Heart left ventricle (tissue), 16 donors: ENCODE data around the gene BOC. TPM values are rescaled to one million over a fixed set of nuclear protein-coding genes. Genes with fewer than 3 reads are reported as not detected.
A peak's percentile ranks its signal among the peaks of the same experiment; 100 is the strongest.

Experiments used
- ATAC-seq, 4 donors: fragments of 200-7000 bp; cut with Tn5 transposase; one replicate each; pipeline ENCODE4 v1.9.1; 2020 to 2022; ENCODE audit warnings: moderate library complexity in 4 of 4, mild to moderate bottlenecking in 3 of 4, moderate number of reproducible peaks in 1 of 4
- DNase-seq, 5 donors: peaks; one replicate each; pipeline ENCODE4 v3.0.0-alpha.2; 2020
- H3K27ac ChIP-seq, 12 donors: fragments of 200-600 bp; sonication (generic) in 4 of 12; one replicate each; pipeline versions ENCODE4 v1.5.0 to v1.8.0; 2016 to 2022; ENCODE audit warnings: mild to moderate bottlenecking in 2 of 12
- H3K27me3 ChIP-seq, 9 donors: fragments of 200-600 bp; sonication (generic) in 2 of 9; one replicate each; pipeline versions ENCODE4 v1.5.1 to v1.8.0; 2016 to 2022; ENCODE audit warnings: mild to moderate bottlenecking in 3 of 9
- H3K36me3 ChIP-seq, 9 donors: fragments of 200-600 bp; sonication (generic) in 2 of 9; one replicate each; pipeline versions ENCODE4 v1.5.0 to v1.8.0; 2018 to 2022; ENCODE audit warnings: mild to moderate bottlenecking in 2 of 9
- H3K4me1 ChIP-seq, 12 donors: fragments of 200-600 bp; sonication (generic) in 4 of 12; one replicate each; pipeline versions ENCODE4 v1.5.0 to v1.8.0; 2016 to 2022; ENCODE audit warnings: mild to moderate bottlenecking in 3 of 12
- H3K4me3 ChIP-seq, 12 donors: fragments of 200-600 bp; sonication (generic) in 4 of 12; one replicate each; pipeline versions ENCODE4 v1.5.0 to v1.8.0; 2017 to 2022; ENCODE audit warnings: mild to moderate bottlenecking in 9 of 12, moderate library complexity in 4 of 12
- H3K9me3 ChIP-seq, 12 donors: fragments of 200-600 bp; sonication (generic) in 4 of 12; one replicate each; pipeline versions ENCODE4 v1.5.0 to v1.8.0; 2016 to 2022; ENCODE audit warnings: mild to moderate bottlenecking in 1 of 12
- POLR2A ChIP-seq, 2 donors: fragments of 450-650 bp; IDR thresholded peaks; one replicate each; pipeline ENCODE4 v1.6.1; 2017; ENCODE audit warnings: antibody characterized with exemption in 2 of 2, mild to moderate bottlenecking in 2 of 2, moderate library complexity in 2 of 2
- WGBS, 4 donors: extraction: QIAGEN DNeasy Blood & Tissue Kit in 2 of 4; methylation state at CpG; one replicate each; pipeline versions ENCODE4 v1.1.5 to v1.1.7; 2013 to 2018; 5-methylcytosine and 5-hydroxymethylcytosine counted together
- intact Hi-C, 10 donors: fragments of 100-400 bp; cut with DNase I; formaldehyde crosslinking; loops; one replicate each; pipeline versions ENCODE4 v1.11.1 to v1.14.2; 2022
- polyA plus RNA-seq, 2 donors: library from polyadenylated mRNA; stranded (reverse); fragments of 200-250 nt; gene quantifications; one replicate each; pipeline ENCODE4 v1.2.3, GENCODE V29; 2013
- total RNA-seq, 9 donors: library from RNA; depleted of rRNA in 2 of 9; stranded (reverse); fragments of >200 nt in 2 of 9; fragmentation: NEBNext Ultra II Directional in 3 of 9; extraction: Animal tissue kit (Norgen Biotek cat#: 25700) in 3 of 9; gene quantifications; one replicate each; pipeline versions ENCODE4 v1.1.0 to v1.2.4, GENCODE V29; 2016 to 2023
- TF ChIP-seq, protein P1 (sequence below), 12 donors: fragments of 200-600 bp; sonication (generic) in 4 of 12; IDR thresholded peaks; one replicate each; pipeline versions ENCODE4 v1.5.0 to v1.8.0; 2018 to 2022; ENCODE audit warnings: antibody characterized with exemption in 12 of 12, mild to moderate bottlenecking in 5 of 12
- donor health status: ischemic (EF 13 %, LVEDD 7.1; RV severe dilation, severe dysfunction).
- donor health status: healthy with polysubstance abuse.
- donor health status: DM: no; HTN: yes; CAD: no.
- donor health status: DM: no; HTN: no; CAD: no.
- donor health status: ischemic (EF 25% LVEDD 6.9; RV normal size, moderate dysfunction).
- donor health status: ischemic (EF 25% LVEDD 5.7; RV mildly dilated, moderate dysfunction).
- donor health status: healthy.
- donor health status: DM: yes; HTN: yes; CAD: no.
- donor health status: ischemic (EF 35%, LVEDD 5.7; RV mildly dilated, moderate dysfunction).
- donor health status: nonischemic (EF 11% LVEDD 7.7; RV severe dilation, severe dysfunction).
- donor health status: DM: yes; HTN: yes; CAD: no.
- donor health status: PGD.
- donor health status: ischemic (EF 29% LVEDD 5.4; RV normal size, mild dysfunction).
- donor health status: nonischemic (EF 23%, LVEDD 6.1; RV moderate dilation, normal function).

The BOC gene
- total and polyA plus RNA-seq, 11 donors = 1.9 to 12.2 (median 4.4) TPM

DNA sequence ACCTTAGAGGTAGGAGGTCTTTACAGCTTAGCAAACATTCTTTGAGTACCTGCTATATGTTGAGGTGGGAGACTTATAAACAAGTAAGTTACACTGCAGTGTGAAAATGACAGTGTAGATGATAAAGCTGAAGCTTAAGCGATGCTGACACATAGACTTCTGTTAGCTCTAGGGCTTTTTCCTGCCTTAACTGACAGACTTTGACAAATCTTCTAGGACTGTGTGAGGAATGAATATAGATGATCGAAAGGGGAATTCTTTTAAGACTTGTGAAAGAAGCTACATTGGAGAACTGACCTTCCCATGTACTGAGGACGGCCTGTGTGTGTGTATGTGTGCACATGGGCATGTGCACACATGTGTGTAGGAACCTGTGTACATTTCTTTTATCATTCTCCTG lies 22.7 kb downstream of the BOC start:
- ATAC-seq (no peak), DNase-seq (no peak)
- 93 to 97% (median 95%) methylated on average over 3 of the region's 3 CpGs for WGBS, 4 donors
- peaks cover 0 to 2% (median 0%) of the 10 kb centered on the region in 9 donors for H3K36me3 ChIP-seq
- H3K27ac ChIP-seq = peak overlapping the region in 1 of 12 donors; percentile 71
- intact Hi-C loops = no loop called here
- no peaks in the 10 kb centered on the region for H3K27me3 ChIP-seq
- TF ChIP-seq, protein P1, sequence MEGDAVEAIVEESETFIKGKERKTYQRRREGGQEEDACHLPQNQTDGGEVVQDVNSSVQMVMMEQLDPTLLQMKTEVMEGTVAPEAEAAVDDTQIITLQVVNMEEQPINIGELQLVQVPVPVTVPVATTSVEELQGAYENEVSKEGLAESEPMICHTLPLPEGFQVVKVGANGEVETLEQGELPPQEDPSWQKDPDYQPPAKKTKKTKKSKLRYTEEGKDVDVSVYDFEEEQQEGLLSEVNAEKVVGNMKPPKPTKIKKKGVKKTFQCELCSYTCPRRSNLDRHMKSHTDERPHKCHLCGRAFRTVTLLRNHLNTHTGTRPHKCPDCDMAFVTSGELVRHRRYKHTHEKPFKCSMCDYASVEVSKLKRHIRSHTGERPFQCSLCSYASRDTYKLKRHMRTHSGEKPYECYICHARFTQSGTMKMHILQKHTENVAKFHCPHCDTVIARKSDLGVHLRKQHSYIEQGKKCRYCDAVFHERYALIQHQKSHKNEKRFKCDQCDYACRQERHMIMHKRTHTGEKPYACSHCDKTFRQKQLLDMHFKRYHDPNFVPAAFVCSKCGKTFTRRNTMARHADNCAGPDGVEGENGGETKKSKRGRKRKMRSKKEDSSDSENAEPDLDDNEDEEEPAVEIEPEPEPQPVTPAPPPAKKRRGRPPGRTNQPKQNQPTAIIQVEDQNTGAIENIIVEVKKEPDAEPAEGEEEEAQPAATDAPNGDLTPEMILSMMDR (IDR thresholded peaks at IDR 0.05) = no peak
- TF ChIP-seq POLR2A (IDR thresholded peaks at IDR 0.05) = no peak
- peaks cover 0 to 27% (median 2%) of the 10 kb centered on the region in 12 donors for H3K4me1 ChIP-seq
- H3K9me3 ChIP-seq = no peaks in the 10 kb centered on the region
- H3K4me3 ChIP-seq = no peak overlapping the region

- peaks cover 0 to 3% (median 0%) of the 10 kb centered on the region in 9 donors for H3K36me3 ChIP-seq
- ATAC-seq (peak; percentile 33 to 73 (median 56)), DNase-seq (no peak)
- H3K4me1 ChIP-seq = peaks cover 0 to 27% (median 2%) of the 10 kb centered on the region in 12 donors
- H3K27me3 ChIP-seq = no peaks in the 10 kb centered on the region
- peak overlapping the region in 4 of 12 donors; percentile 22 to 71 (median 43) for H3K27ac ChIP-seq
- no peaks in the 10 kb centered on the region for H3K9me3 ChIP-seq
- H3K4me3 ChIP-seq = no peak overlapping the region
- no peak for TF ChIP-seq POLR2A (IDR thresholded peaks at IDR 0.05)
- TF ChIP-seq, protein P1 (IDR thresholded peaks at IDR 0.05) = no peak
- 34 to 65% (median 52%) methylated on average over 6 of the region's 6 CpGs for WGBS, 4 donors
- intact Hi-C loops = no loop called here
Observed at GRCh38 chr3:113234688-113235260, 23.4 kb downstream of the BOC start.

- ATAC-seq = no peak
- DNase-seq = no peak
- peaks cover 0 to 5% (median 0%) of the 10 kb centered on the region in 9 donors for H3K27me3 ChIP-seq
- H3K4me3 ChIP-seq = no peak overlapping the region
- no peak overlapping the region for H3K27ac ChIP-seq
- H3K9me3 ChIP-seq = no peaks in the 10 kb centered on the region
- H3K4me1 ChIP-seq = peaks cover 0 to 43% (median 7%) of the 10 kb centered on the region in 12 donors
- TF ChIP-seq POLR2A (IDR thresholded peaks at IDR 0.05) = no peak
- TF ChIP-seq, protein P1 (IDR thresholded peaks at IDR 0.05) = no peak
- 88 to 99% (median 94%) methylated on average over 2 of the region's 2 CpGs for WGBS, 4 donors
- intact Hi-C loops = no loop called here
- H3K36me3 ChIP-seq = peaks cover 0 to 3% (median 0%) of the 10 kb centered on the region in 9 donors
Observed at GRCh38 chr3:113238503-113238902, 27.1 kb downstream of the BOC start.

- Histone ChIP-seq H3K4me3 (no peak overlapping the region), H3K36me3 (peaks cover 0 to 3% (median 0%) of the 10 kb centered on the region in 9 donors), H3K4me1 (peaks cover 0 to 36% (median 3%) of the 10 kb centered on the region in 12 donors), H3K27ac (peak overlapping the region in 5 of 12 donors; percentile 24 to 72 (median 28)), H3K9me3 (no peaks in the 10 kb centered on the region), H3K27me3 (peaks cover 0 to 5% (median 0%) of the 10 kb centered on the region in 9 donors)
- intact Hi-C loops = no loop called here
- no peak for DNase-seq
- ATAC-seq = peak in 1 of 4 donors; percentile 26
- WGBS, 4 donors = 80 to 88% (median 87%) methylated on average over 3 of the region's 3 CpGs
- TF ChIP-seq, protein P1 (IDR thresholded peaks at IDR 0.05) = no peak
- TF ChIP-seq POLR2A (IDR thresholded peaks at IDR 0.05) = no peak
Observed at GRCh38 chr3:113240841-113241240, 29.5 kb downstream of the BOC start.
